ENCODE measurements around the gene ZNF397. TPM values are rescaled to one million over a fixed set of nuclear protein-coding genes. Genes with fewer than 3 reads are reported as not detected.

ZNF397 gene
- total and polyA plus RNA-seq, 9 of the 15 experiments (the other 6 are each of a cell fraction or from before 2014, with no cell fraction given), result 6.4 to 24.2 (median 19.3) TPM

DNA sequence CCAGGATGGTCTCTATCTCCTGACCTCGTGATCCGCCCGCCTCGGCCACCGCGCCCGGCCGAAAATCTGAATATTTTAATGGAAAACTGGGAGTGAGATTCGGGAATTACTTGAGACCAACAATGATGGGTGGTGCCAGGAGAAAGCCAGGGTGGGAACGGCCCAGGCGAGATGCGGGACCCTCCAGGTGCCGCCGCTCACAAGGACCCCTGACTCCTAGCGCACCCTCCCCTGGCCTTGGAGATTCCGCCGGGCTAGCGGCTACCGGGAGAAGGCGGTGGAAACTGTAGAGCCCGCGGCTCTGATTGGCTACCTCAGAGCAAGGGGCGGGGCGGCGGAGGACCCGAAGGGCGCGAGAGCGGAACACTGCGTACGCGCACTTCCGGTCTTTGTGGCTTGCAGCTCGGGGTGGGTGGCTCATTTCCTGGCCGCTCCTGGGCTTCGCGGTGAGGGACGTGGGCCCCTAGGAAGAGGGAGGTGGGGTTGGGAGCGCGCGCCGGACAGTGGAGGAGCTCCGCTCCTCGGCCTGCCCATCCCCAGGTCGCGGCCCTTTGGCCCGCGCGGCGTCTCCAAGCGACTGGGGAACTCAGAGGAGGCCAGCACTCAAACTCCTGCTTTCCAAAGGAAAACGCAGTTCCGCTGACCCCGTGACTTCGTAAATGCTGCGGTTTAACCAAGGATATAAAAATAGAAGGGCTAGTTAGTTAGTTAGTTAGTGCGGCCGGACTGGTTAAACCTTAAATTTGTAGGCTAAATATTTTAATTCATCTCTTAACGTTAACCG is at the start of gene ZNF397 (continued):
- TF ChIP-seq, protein P1, sequence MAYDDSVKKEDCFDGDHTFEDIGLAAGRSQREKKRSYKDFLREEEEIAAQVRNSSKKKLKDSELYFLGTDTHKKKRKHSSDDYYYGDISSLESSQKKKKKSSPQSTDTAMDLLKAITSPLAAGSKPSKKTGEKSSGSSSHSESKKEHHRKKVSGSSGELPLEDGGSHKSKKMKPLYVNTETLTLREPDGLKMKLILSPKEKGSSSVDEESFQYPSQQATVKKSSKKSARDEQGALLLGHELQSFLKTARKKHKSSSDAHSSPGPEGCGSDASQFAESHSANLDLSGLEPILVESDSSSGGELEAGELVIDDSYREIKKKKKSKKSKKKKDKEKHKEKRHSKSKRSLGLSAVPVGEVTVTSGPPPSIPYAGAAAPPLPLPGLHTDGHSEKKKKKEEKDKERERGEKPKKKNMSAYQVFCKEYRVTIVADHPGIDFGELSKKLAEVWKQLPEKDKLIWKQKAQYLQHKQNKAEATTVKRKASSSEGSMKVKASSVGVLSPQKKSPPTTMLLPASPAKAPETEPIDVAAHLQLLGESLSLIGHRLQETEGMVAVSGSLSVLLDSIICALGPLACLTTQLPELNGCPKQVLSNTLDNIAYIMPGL (CRISPR knock-in tag; IDR thresholded peaks at IDR 0.05), result no peak
- TF ChIP-seq THRAP3 (IDR thresholded peaks at IDR 0.05; ENCODE audit: borderline replicate concordance) (no peak), HDGF (IDR thresholded peaks at IDR 0.05) (no peak), NFE2L1 (tag; IDR thresholded peaks at IDR 0.05; ENCODE audit: borderline replicate concordance, low read depth) (no peak), ZNF146 (CRISPR knock-in tag; IDR thresholded peaks at IDR 0.05; ENCODE audit: unreplicated experiment) (no peak), NCOA4 (IDR thresholded peaks at IDR 0.05; ENCODE audit: partially characterized antibody) (no peak), ZBTB34 (CRISPR knock-in tag; IDR thresholded peaks at IDR 0.05) (no peak), BRF1 (IDR thresholded peaks at IDR 0.05; ENCODE audit: borderline replicate concordance, extremely low read depth, insufficient read length) (no peak), AFF4 (CRISPR knock-in tag; IDR thresholded peaks at IDR 0.05) (peak; percentile 34; the same call in 1 of the 2 replicates), TRIM24 (IDR thresholded peaks at IDR 0.05) (no peak), HDAC3 (IDR thresholded peaks at IDR 0.05; ENCODE audit: borderline replicate concordance, partially characterized antibody) (no peak), ZSCAN32 (CRISPR knock-in tag; IDR thresholded peaks at IDR 0.05) (no peak), THAP7 (CRISPR knock-in tag; IDR thresholded peaks at IDR 0.05) (no peak), ZNF431 (CRISPR knock-in tag; IDR thresholded peaks at IDR 0.05) (no peak), ZFP1 (CRISPR knock-in tag; IDR thresholded peaks at IDR 0.05) (peak; percentile 36; the same call in 1 of the 2 replicates), FOXK1 (CRISPR knock-in tag; IDR thresholded peaks at IDR 0.05; ENCODE audit: borderline replicate concordance) (no peak)
- TF ChIP-seq, protein P2, sequence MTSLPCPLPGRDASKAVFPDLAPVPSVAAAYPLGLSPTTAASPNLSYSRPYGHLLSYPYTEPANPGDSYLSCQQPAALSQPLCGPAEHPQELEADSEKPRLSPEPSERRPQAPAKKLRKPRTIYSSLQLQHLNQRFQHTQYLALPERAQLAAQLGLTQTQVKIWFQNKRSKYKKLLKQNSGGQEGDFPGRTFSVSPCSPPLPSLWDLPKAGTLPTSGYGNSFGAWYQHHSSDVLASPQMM (CRISPR knock-in tag; IDR thresholded peaks at IDR 0.05), result no peak

Measured in K562 (cell line).